LHCN-M2 (cell line): Measurements from ENCODE around the gene ANKRD1. TPM values are rescaled to one million over a fixed set of nuclear protein-coding genes. Genes with fewer than 3 reads are reported as not detected.
"Not testable (repeated sequence)": the region's sequence is repeated elsewhere in the genome, so short reads cannot be mapped to it uniquely, and the experiment has no call there.

Experiments
- DNase-seq: peaks from one replicate; pipeline ENCODE4 v3.0.0-alpha.2; 2012; ENCODE audit warnings: low read depth
- polyA plus RNA-seq: library from polyadenylated mRNA; unstranded; fragments of >200 nt; gene quantifications from one replicate; pipeline ENCODE4 v1.2.1, GENCODE V29; 2012; ENCODE audit warnings: missing spikeins
- total RNA-seq: library from RNA; depleted of rRNA; stranded (reverse); fragments of >200 nt; gene quantifications from 2 replicates; pipeline ENCODE4 v1.2.3, GENCODE V29; 2014; rRNA removed

ANKRD1 gene
- 216 and 251 TPM in 2 replicates for total RNA-seq
- polyA plus RNA-seq: 641 TPM

- DNase-seq: peak; percentile 98
Measured at GRCh38 chr10:90920986-90921666, at the start of gene ANKRD1. ANKRD1 (minus strand) TSS chr10:90921087; CDS start chr10:90921027, 60 bp downstream.

GRCh38 chr10:90969947-90970673, 49.2 kb upstream of the ANKRD1 start:
- peak; percentile 78 for DNase-seq

GRCh38 chr10:90969121-90969534, 48.2 kb upstream of the ANKRD1 start:
- DNase-seq: peak; percentile 62

- peak; percentile 89 for DNase-seq
Measured at GRCh38 chr10:90968328-90969081, 47.6 kb upstream of the ANKRD1 start.

GRCh38 chr10:90967865-90968264, 47.0 kb upstream of the ANKRD1 start:
- no peak for DNase-seq

- DNase-seq: no peak
Measured at GRCh38 chr10:90966146-90966545, 45.3 kb upstream of the ANKRD1 start.

GRCh38 chr10:90965720-90966119, 44.8 kb upstream of the ANKRD1 start:
- no peak for DNase-seq

GRCh38 chr10:90964781-90965465, 44.0 kb upstream of the ANKRD1 start:
- no peak for DNase-seq

GRCh38 chr10:90963331-90963730, 42.4 kb upstream of the ANKRD1 start:
- DNase-seq: no peak

- peak; percentile 99 for DNase-seq
Measured at GRCh38 chr10:90960355-90960814, 39.5 kb upstream of the ANKRD1 start.

- DNase-seq: peak; percentile 75
Measured at GRCh38 chr10:90959826-90960225, 38.9 kb upstream of the ANKRD1 start.

- DNase-seq: peak; percentile 46
Measured at GRCh38 chr10:90958781-90959180, 37.9 kb upstream of the ANKRD1 start.

GRCh38 chr10:90947030-90947960, 26.4 kb upstream of the ANKRD1 start:
- DNase-seq: peak; percentile 51

- DNase-seq: no peak
Measured at GRCh38 chr10:90945491-90946070, 24.7 kb upstream of the ANKRD1 start.

- no peak for DNase-seq
Measured at GRCh38 chr10:90944749-90945148, 23.9 kb upstream of the ANKRD1 start.

- DNase-seq: not testable (repeated sequence)
Measured at GRCh38 chr10:90942980-90943379, 22.1 kb upstream of the ANKRD1 start.

GRCh38 chr10:90939648-90940047, 18.8 kb upstream of the ANKRD1 start:
- DNase-seq: no peak

- no peak for DNase-seq
Measured at GRCh38 chr10:90939116-90939515, 18.2 kb upstream of the ANKRD1 start.

- DNase-seq: no peak
Measured at GRCh38 chr10:90937645-90938258, 16.9 kb upstream of the ANKRD1 start.

GRCh38 chr10:90936276-90936659, 15.4 kb upstream of the ANKRD1 start:
- no peak for DNase-seq
